K562 treated with DMSO at 1 percent for 12 hours (cell line): ENCODE measurements around the gene ATP1A2. TPM values are rescaled to one million over a fixed set of nuclear protein-coding genes. Genes with fewer than 3 reads are reported as not detected.

ENCODE experiments used
- total RNA-seq: library from RNA; unstranded; fragments of 300-600 nt; gene quantifications from 2 replicates; pipeline ENCODE4 v1.2.3, GENCODE V29; 2022; ENCODE audit not compliant: insufficient read depth

The ATP1A2 gene
- not detected in 2 replicates for total RNA-seq

GRCh38 chr1:160115545-160116282, at the start of gene ATP1A2:
Gene ATP1A2 (plus strand): TSS chr1:160115759. CDS start chr1:160115862, 103 bp downstream.

GRCh38 chr1:160069460-160070231, 45.9 kb upstream of the ATP1A2 start, which contains the start of gene KCNJ10:
Gene KCNJ10 (minus strand): TSS chr1:160070160. CDS start chr1:160042532, 27,628 bp downstream.

GRCh38 chr1:160081261-160081936, 34.2 kb upstream of the ATP1A2 start, which contains the start of gene KCNJ9:
Gene KCNJ9 (plus strand): TSS chr1:160081538. CDS start chr1:160084031, 2,493 bp downstream.

GRCh38 chr1:160097911-160098851, 17.4 kb upstream of the ATP1A2 start, which contains the start of gene IGSF8:
Gene IGSF8 (minus strand): TSS chr1:160098619. CDS start chr1:160098472, 147 bp downstream.

GRCh38 chr1:160151303-160151702, 35.7 kb downstream of the ATP1A2 start, which contains the start of gene ATP1A4:
Gene ATP1A4 (plus strand): TSS chr1:160151603. CDS start chr1:160152041, 438 bp downstream.

GRCh38 chr1:160189649-160190625, 74.4 kb downstream of the ATP1A2 start, which contains the start of gene CASQ1:
Gene CASQ1 (plus strand): TSS chr1:160190575. CDS start chr1:160190752, 177 bp downstream.

Other genes with a start within 250 kb of the ATP1A2 start
- 0.77 TPM in 1 of 2 replicates, not detected in the other for gene CFAP45, start 215.6 kb upstream of the ATP1A2 start, total RNA-seq
- 369 and 386 TPM in 2 replicates for gene TAGLN2, start 190.3 kb upstream of the ATP1A2 start, total RNA-seq
- not detected in 2 replicates for gene IGSF9, start 170.1 kb upstream of the ATP1A2 start, total RNA-seq
- not detected in 2 replicates for gene SLAMF9, start 161.5 kb upstream of the ATP1A2 start, total RNA-seq
- 1.6 and 3.5 TPM in 2 replicates for gene PIGM, start 83.8 kb upstream of the ATP1A2 start, total RNA-seq
- gene KCNJ10, start 45.6 kb upstream of the ATP1A2 start, total RNA-seq: not detected in 2 replicates
- gene KCNJ9, start 34.2 kb upstream of the ATP1A2 start, total RNA-seq: not detected in 2 replicates
- gene IGSF8, start 17.1 kb upstream of the ATP1A2 start, total RNA-seq: 20.7 and 21.0 TPM in 2 replicates
- gene ATP1A4, start 35.8 kb downstream of the ATP1A2 start, total RNA-seq: not detected in 2 replicates
- 0.46 and 0.50 TPM in 2 replicates for gene CASQ1, start 74.8 kb downstream of the ATP1A2 start, total RNA-seq
- 38.5 and 63.8 TPM in 2 replicates for gene PEA15, start 89.6 kb downstream of the ATP1A2 start, total RNA-seq
- gene DCAF8, start 146.8 kb downstream of the ATP1A2 start, total RNA-seq: 43.0 and 102 TPM in 2 replicates
- gene PEX19, start 169.4 kb downstream of the ATP1A2 start, total RNA-seq: 23.4 and 40.9 TPM in 2 replicates
- 104 and 208 TPM in 2 replicates for gene COPA, start 227.5 kb downstream of the ATP1A2 start, total RNA-seq
- gene NCSTN, start 227.6 kb downstream of the ATP1A2 start, total RNA-seq: 40.5 and 99.2 TPM in 2 replicates